Esophagus (tissue), 2 donors: ENCODE measurements around the gene FBXL17. TPM values are rescaled to one million over a fixed set of nuclear protein-coding genes. Genes with fewer than 3 reads are reported as not detected.

Experiments
- H3K27ac ChIP-seq, 2 donors: one replicate each; pipeline ENCODE4 v1.5.1; 2013; ENCODE audit warnings: low read depth in 2 of 2, mild to moderate bottlenecking in 2 of 2, inconsistent platforms in 1 of 2, low read length in 1 of 2, moderate library complexity in 1 of 2
- H3K27me3 ChIP-seq, 2 donors: one replicate each; pipeline ENCODE4 v1.6.1; 2013; ENCODE audit warnings: low read length in 2 of 2, control low read depth in 1 of 2, mild to moderate bottlenecking in 1 of 2; ENCODE audit not compliant: insufficient read depth in 2 of 2, control insufficient read depth in 1 of 2
- H3K36me3 ChIP-seq, 2 donors: one replicate each; pipeline ENCODE4 v1.6.1; 2013; ENCODE audit warnings: low read length in 1 of 2; ENCODE audit not compliant: control insufficient read depth in 2 of 2, insufficient read depth in 2 of 2
- H3K4me1 ChIP-seq, 2 donors: one replicate each; pipeline ENCODE4 v1.6.1; 2013; ENCODE audit warnings: low read length in 1 of 2; ENCODE audit not compliant: control insufficient read depth in 2 of 2, insufficient read depth in 2 of 2
- H3K4me3 ChIP-seq, 2 donors: one replicate each; pipeline ENCODE4 v1.5.1; 2013; ENCODE audit warnings: low read length in 2 of 2, mild to moderate bottlenecking in 2 of 2, low read depth in 1 of 2, moderate library complexity in 1 of 2
- H3K9me3 ChIP-seq, 2 donors: one replicate each; pipeline ENCODE4 v1.6.1; 2013; ENCODE audit warnings: mild to moderate bottlenecking in 2 of 2, low read depth in 1 of 2, low read length in 1 of 2, moderate library complexity in 1 of 2; ENCODE audit not compliant: control insufficient read depth in 2 of 2, insufficient read depth in 1 of 2
- WGBS, 2 donors: extraction: QIAGEN DNeasy Blood & Tissue Kit; methylation state at CpG; one replicate each; pipeline ENCODE4 v1.1.7; 2013; 5-methylcytosine and 5-hydroxymethylcytosine counted together
- polyA plus RNA-seq, 2 donors: library from polyadenylated mRNA; stranded (reverse); fragments of 200-250 nt; gene quantifications; one replicate each; pipeline ENCODE4 v1.2.3, GENCODE V29; 2013
- donor health status: healthy with polysubstance abuse.
- donor health status: Bipolar disorder and iron deficiency.

FBXL17 gene
- polyA plus RNA-seq, 2 donors, result 3.0 to 5.5 TPM

GRCh38 chr5:108379722-108380530 is 2.0 kb downstream of the FBXL17 start:
- Histone ChIP-seq H3K36me3 (no peaks in the 10 kb centered on the region), H3K4me3 (peak overlapping the region; percentile 83 to 99), H3K27ac (peak overlapping the region; percentile 96 to 100), H3K4me1 (no peaks in the 10 kb centered on the region), H3K9me3 (no peaks in the 10 kb centered on the region), H3K27me3 (no peaks in the 10 kb centered on the region)
- WGBS, 2 donors, result 8% methylated on average over 8 of the region's 8 CpGs

GRCh38 chr5:108375768-108376167 is 6.1 kb downstream of the FBXL17 start:
- peaks cover 0 to 4% of the 10 kb centered on the region in 2 donors for H3K9me3 ChIP-seq
- H3K4me3 ChIP-seq, result no peak overlapping the region
- no peaks in the 10 kb centered on the region for H3K27me3 ChIP-seq
- H3K27ac ChIP-seq, result no peak overlapping the region
- 95 to 96% methylated on average over 1 of the region's 1 CpG for WGBS, 2 donors
- no peaks in the 10 kb centered on the region for H3K36me3 ChIP-seq
- H3K4me1 ChIP-seq, result no peaks in the 10 kb centered on the region

- no peaks in the 10 kb centered on the region for H3K27me3 ChIP-seq
- H3K4me3 ChIP-seq, result no peak overlapping the region
- H3K4me1 ChIP-seq, result no peaks in the 10 kb centered on the region
- H3K27ac ChIP-seq, result no peak overlapping the region
- H3K36me3 ChIP-seq, result no peaks in the 10 kb centered on the region
- H3K9me3 ChIP-seq, result peaks cover 0 to 4% of the 10 kb centered on the region in 2 donors
Measured at GRCh38 chr5:108373426-108373825, 8.5 kb downstream of the FBXL17 start.

- Histone ChIP-seq H3K4me3 (no peak overlapping the region), H3K27me3 (no peaks in the 10 kb centered on the region), H3K9me3 (peaks cover 0 to 4% of the 10 kb centered on the region in 2 donors), H3K27ac (no peak overlapping the region), H3K36me3 (no peaks in the 10 kb centered on the region), H3K4me1 (no peaks in the 10 kb centered on the region)
- WGBS, 2 donors, result 92 to 98% methylated on average over 2 of the region's 2 CpGs
Measured at GRCh38 chr5:108372369-108372768, 9.5 kb downstream of the FBXL17 start.

- H3K4me3 ChIP-seq, result no peak overlapping the region
- no peaks in the 10 kb centered on the region for H3K4me1 ChIP-seq
- H3K9me3 ChIP-seq, result peaks cover 0 to 4% of the 10 kb centered on the region in 2 donors
- WGBS, 2 donors, result 90 to 94% methylated on average over 2 of the region's 2 CpGs
- no peaks in the 10 kb centered on the region for H3K36me3 ChIP-seq
- no peak overlapping the region for H3K27ac ChIP-seq
- no peaks in the 10 kb centered on the region for H3K27me3 ChIP-seq
Measured at GRCh38 chr5:108371263-108371662, 10.6 kb downstream of the FBXL17 start.

- Histone ChIP-seq H3K4me1 (no peaks in the 10 kb centered on the region), H3K36me3 (no peaks in the 10 kb centered on the region), H3K27me3 (no peaks in the 10 kb centered on the region), H3K9me3 (peaks cover 0 to 4% of the 10 kb centered on the region in 2 donors), H3K4me3 (no peak overlapping the region), H3K27ac (no peak overlapping the region)
- 95 to 97% methylated on average over 4 of the region's 4 CpGs for WGBS, 2 donors
Measured at GRCh38 chr5:108369167-108369566, 12.7 kb downstream of the FBXL17 start.

GRCh38 chr5:108367679-108368334 is 14.1 kb downstream of the FBXL17 start:
- H3K27ac ChIP-seq, result no peak overlapping the region
- no peaks in the 10 kb centered on the region for H3K36me3 ChIP-seq
- H3K4me3 ChIP-seq, result no peak overlapping the region
- no peaks in the 10 kb centered on the region for H3K9me3 ChIP-seq
- 61 to 72% methylated on average over 8 of the region's 8 CpGs for WGBS, 2 donors
- no peaks in the 10 kb centered on the region for H3K27me3 ChIP-seq
- no peaks in the 10 kb centered on the region for H3K4me1 ChIP-seq

- H3K36me3 ChIP-seq, result no peaks in the 10 kb centered on the region
- no peak overlapping the region for H3K4me3 ChIP-seq
- H3K27ac ChIP-seq, result no peak overlapping the region
- no peaks in the 10 kb centered on the region for H3K27me3 ChIP-seq
- 80% methylated on average over 2 of the region's 2 CpGs for WGBS, 2 donors
- no peaks in the 10 kb centered on the region for H3K4me1 ChIP-seq
- H3K9me3 ChIP-seq, result no peaks in the 10 kb centered on the region
Measured at GRCh38 chr5:108366500-108366899, 15.4 kb downstream of the FBXL17 start.

GRCh38 chr5:108361771-108362170 is 20.1 kb downstream of the FBXL17 start:
- 87% methylated on average over 2 of the region's 2 CpGs for WGBS, 2 donors
- H3K4me1 ChIP-seq, result no peaks in the 10 kb centered on the region
- H3K27me3 ChIP-seq, result no peaks in the 10 kb centered on the region
- H3K9me3 ChIP-seq, result no peaks in the 10 kb centered on the region
- H3K4me3 ChIP-seq, result no peak overlapping the region
- no peak overlapping the region for H3K27ac ChIP-seq
- no peaks in the 10 kb centered on the region for H3K36me3 ChIP-seq

GRCh38 chr5:108361239-108361638 is 20.7 kb downstream of the FBXL17 start:
- Histone ChIP-seq H3K27me3 (no peaks in the 10 kb centered on the region), H3K9me3 (no peaks in the 10 kb centered on the region), H3K4me3 (no peak overlapping the region), H3K4me1 (no peaks in the 10 kb centered on the region), H3K36me3 (no peaks in the 10 kb centered on the region), H3K27ac (no peak overlapping the region)
- WGBS, 2 donors, result 85 to 88% methylated on average over 3 of the region's 3 CpGs
